Thyroid gland (tissue), 4 donors: ENCODE measurements around the gene FASTK.

Experiments
- CTCF ChIP-seq, 6 experiments: fragments of 200-600 bp in 3 of 6; fragments of 450-650 bp in 3 of 6; sonication (generic) in 3 of 6; IDR thresholded peaks; one replicate each; pipeline ENCODE4 v1.5.1; 2016 to 2019; ENCODE audit warnings: antibody characterized with exemption in 6 of 6, mild to moderate bottlenecking in 2 of 6, inconsistent platforms in 1 of 6, moderate library complexity in 1 of 6
- POLR2A ChIP-seq, 2 donors: fragments of 450-650 bp; IDR thresholded peaks; one replicate each; pipeline ENCODE4 v1.6.1; 2017; ENCODE audit warnings: antibody characterized with exemption in 2 of 2, mild to moderate bottlenecking in 2 of 2, moderate library complexity in 1 of 2

DNA sequence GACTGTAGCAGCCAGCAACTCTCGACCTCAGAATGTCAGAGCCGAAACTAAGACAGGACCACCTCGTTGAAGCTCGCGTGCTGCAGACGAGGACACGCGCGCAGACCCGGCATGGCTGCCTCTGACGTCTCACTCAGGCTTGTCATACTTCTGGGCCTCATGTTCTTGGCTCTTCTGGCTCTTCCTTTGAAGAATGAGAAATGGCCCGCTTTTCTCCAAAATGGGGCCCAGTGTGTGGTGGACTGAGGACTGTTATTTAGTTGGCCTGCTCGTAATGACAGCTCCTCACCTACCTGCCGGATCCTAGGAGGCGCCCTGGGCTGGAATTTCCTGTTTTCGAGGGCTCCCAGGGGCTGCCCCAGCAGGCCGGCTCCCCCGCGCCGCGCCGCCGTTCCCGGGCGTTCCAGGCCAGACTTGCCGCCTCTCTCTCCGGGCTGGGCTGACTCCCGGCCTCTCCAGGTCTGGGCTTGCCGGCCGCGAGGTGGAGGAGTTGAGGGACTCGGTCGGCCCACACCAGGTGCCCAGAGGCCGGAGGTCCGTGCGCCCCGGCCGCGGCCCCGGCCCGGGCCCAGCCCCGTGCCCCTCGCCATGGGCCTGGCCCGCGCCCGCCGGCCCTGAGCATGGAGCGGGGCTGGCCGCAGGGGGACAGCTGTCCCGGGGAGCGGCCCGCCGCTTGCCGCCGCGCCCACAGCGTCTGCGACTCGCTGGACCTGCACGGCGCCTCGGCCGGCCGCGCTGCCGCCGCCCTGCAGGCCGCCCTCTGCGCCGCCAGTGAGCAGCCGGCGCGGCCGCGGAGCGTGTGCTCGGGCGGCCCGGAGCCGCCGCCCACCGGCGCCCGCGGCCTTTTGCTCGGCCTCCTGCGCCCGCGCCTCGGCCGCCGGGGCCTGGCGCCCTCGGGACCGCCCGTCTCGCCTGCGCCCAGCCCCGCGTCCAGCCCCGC, 33.8 kb upstream of the FASTK start:
- TF ChIP-seq POLR2A (IDR thresholded peaks at IDR 0.05) (peak in 1 of 2 donors; percentile 44), CTCF (IDR thresholded peaks at IDR 0.05) (peak in 1 of 6 experiments; percentile 5)
